Measurements from ENCODE around the gene USP20.

USP20 gene

DNA sequence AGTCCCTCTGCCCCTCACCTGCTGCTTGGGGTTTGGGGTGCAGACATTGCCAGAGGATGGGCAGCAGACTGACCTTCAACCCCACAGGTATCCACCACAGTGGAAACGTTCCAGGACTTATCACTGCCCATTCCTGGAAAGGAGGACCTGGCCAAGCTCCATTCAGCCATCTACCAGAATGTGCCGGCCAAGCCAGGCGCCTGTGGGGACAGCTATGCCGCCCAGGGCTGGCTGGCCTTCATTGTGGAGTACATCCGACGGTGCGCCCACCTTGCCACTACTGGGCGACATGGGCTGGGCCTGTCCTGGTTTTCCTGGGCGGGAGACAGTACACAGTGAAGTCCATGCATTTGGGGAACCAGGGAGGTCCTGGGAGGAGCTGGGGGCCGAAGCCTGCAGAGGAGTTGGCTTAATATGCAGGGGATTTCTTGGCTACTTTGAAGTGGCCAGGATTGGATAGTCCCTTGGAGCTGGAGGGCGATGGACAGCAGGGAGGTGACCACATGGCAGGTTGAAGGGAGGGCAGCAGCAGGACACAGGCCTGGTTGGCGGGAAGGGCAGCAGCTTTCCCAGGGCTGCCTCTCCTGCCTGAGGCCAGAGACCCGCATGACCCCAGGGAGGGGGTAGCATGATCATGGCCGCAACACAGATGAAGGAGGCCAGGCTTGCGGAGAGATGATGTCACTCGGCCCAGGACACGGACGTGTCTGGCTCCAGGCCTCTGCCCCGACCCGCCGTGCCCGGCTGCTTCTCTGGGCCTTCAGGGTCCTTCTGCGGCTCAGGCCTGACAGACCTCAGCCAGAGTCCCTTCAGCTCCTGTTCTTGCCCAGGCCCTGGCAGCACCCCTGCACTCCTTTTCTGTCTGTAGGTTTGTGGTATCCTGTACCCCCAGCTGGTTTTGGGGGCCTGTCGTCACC, 34.6 kb downstream of the USP20 start:
- DNase-seq (ENCODE audit: low spot score), result no peak
- in situ Hi-C loops (cut with MboI; ENCODE audit: low sequenced_read_pairs, unreplicated experiment), result no loop called here
- TF ChIP-seq, protein P1, sequence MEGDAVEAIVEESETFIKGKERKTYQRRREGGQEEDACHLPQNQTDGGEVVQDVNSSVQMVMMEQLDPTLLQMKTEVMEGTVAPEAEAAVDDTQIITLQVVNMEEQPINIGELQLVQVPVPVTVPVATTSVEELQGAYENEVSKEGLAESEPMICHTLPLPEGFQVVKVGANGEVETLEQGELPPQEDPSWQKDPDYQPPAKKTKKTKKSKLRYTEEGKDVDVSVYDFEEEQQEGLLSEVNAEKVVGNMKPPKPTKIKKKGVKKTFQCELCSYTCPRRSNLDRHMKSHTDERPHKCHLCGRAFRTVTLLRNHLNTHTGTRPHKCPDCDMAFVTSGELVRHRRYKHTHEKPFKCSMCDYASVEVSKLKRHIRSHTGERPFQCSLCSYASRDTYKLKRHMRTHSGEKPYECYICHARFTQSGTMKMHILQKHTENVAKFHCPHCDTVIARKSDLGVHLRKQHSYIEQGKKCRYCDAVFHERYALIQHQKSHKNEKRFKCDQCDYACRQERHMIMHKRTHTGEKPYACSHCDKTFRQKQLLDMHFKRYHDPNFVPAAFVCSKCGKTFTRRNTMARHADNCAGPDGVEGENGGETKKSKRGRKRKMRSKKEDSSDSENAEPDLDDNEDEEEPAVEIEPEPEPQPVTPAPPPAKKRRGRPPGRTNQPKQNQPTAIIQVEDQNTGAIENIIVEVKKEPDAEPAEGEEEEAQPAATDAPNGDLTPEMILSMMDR (IDR thresholded peaks at IDR 0.05; ENCODE audit: borderline replicate concordance, control extremely low read depth, extremely low read depth, insufficient read depth, missing control alignments), result no peak

DNA sequence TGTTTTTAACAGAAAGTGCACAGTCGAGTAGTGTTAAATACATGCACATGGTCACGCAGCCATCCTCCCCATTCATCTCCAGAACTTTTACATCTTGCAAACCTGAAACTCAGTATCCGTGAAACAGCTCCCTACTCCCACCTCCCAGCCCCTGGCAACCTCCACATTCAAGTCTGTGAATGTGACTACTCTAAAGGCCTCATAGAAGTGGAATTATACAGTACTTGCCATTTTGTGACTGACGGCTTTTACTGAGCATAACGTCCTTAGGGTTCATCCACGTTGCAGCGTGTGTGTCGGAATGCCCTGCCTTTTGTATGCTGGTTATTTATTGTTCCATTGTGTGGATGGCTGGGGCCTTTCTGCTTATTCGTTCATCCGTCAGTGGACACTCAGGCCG, 35.8 kb downstream of the USP20 start:
- TF ChIP-seq, protein P1 (IDR thresholded peaks at IDR 0.05; ENCODE audit: borderline replicate concordance, control extremely low read depth, extremely low read depth, insufficient read depth, missing control alignments), result no peak
- in situ Hi-C loops (cut with MboI; ENCODE audit: low sequenced_read_pairs, unreplicated experiment), result no loop called here
- no peak for DNase-seq (ENCODE audit: low spot score)

DNA sequence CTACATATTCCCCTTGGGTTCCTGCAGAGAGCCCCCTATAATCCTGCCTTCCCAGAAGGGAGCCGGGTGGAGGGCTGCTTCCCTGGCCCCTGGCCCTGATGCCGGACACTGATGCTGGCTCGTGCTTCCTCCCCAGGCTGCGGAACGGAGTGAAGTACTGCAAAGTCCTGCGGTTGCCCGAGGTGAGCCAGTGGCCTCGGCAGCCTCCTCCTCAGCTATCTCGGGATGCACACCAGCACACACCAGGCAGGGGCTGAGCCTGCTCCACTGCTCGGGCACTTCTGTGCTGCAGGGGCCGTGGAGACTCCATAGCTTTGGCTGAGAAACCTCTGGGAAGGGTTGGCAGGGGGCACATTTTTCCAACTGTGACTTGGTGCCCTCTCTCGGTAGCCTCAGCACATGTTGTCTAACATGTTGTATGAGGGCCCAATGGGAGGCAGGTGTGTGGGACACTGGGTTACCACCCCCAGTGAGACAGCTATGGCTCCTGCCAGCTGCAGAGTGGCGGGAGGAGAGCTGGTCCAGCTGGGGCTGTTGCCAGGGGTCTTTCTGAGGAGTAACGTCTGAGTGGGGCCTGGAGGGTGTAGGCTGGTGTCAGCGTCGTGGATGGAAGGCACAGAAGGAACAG, 38.4 kb downstream of the USP20 start:
- TF ChIP-seq, protein P1 (IDR thresholded peaks at IDR 0.05; ENCODE audit: borderline replicate concordance, control extremely low read depth, extremely low read depth, insufficient read depth, missing control alignments), result no peak
- in situ Hi-C loops (cut with MboI; ENCODE audit: low sequenced_read_pairs, unreplicated experiment), result no loop called here
- no peak for DNase-seq (ENCODE audit: low spot score)

DNA sequence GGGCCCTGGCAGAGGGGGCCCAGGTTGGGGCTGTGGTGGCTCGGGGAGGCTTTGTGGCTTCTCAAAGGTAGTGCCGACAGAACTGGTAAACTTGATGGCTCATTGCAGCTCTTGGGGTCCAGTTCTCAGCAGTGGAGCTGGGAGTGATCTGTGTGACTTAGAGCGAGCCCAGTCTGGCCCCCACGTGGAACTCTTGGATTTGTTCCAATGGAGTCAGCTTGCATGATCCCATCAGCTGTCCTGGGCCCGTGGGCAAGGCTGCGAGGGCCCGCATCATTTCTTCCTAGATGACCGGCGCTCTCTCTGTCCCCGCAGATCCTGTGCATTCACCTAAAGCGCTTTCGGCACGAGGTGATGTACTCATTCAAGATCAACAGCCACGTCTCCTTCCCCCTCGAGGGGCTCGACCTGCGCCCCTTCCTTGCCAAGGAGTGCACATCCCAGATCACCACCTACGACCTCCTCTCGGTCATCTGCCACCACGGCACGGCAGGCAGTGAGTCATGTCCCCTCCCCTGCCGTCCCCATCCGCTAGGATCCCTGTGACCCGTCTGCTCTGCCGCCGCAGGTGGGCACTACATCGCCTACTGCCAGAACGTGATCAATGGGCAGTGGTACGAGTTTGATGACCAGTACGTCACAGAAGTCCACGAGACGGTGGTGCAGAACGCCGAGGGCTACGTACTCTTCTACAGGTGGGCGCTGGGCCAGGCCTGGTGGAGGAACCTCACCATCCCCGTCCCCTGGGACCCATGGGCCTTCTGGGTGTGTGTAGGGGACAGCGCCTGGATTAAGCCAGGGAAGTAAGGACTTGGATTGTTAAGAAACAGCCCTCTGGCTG, 39.2 kb downstream of the USP20 start:
- in situ Hi-C loops (cut with MboI; ENCODE audit: low sequenced_read_pairs, unreplicated experiment), result no loop called here
- TF ChIP-seq, protein P1 (IDR thresholded peaks at IDR 0.05; ENCODE audit: borderline replicate concordance, control extremely low read depth, extremely low read depth, insufficient read depth, missing control alignments), result no peak
- DNase-seq (ENCODE audit: low spot score), result no peak

DNA sequence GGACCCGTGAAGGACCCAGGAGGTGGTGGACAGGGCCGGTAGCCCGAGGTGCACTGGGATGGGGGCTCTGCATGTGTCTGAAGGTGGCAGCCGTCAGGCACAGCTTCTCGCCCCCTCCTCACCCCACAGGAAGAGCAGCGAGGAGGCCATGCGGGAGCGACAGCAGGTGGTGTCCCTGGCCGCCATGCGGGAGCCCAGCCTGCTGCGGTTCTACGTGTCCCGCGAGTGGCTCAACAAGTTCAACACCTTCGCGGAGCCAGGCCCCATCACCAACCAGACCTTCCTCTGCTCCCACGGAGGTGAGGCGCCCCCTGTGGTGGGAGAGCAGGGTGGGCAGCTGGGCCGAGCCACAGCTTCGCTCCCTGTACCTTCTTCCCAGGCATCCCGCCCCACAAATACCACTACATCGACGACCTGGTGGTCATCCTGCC, 39.9 kb downstream of the USP20 start:
- TF ChIP-seq, protein P1 (IDR thresholded peaks at IDR 0.05; ENCODE audit: borderline replicate concordance, control extremely low read depth, extremely low read depth, insufficient read depth, missing control alignments), result no peak
- DNase-seq (ENCODE audit: low spot score), result no peak
- in situ Hi-C loops (cut with MboI; ENCODE audit: low sequenced_read_pairs, unreplicated experiment), result no loop called here

Data from GM13976 (cell line).